HCT116 (cell line): ENCODE measurements around the gene FRRS1L. TPM values are rescaled to one million over a fixed set of nuclear protein-coding genes. Genes with fewer than 3 reads are reported as not detected.

ENCODE experiments used
- ATAC-seq: fragments of 200-7000 bp; cut with Tn5 transposase; 2 replicates; pipeline ENCODE4 v1.9.1; 2020; ENCODE audit warnings: mild to moderate bottlenecking, moderate library complexity
- BruUV-seq: library from RNA; stranded (reverse); fragments of 400-500 nt; replicated peaks from 2 replicates; lab custom pipeline; 2021; lab: Mats Ljungman, UMichigan
- CTCF ChIA-PET: fragments of 300-600 bp; sonication (Branson Sonifier 250); formaldehyde crosslinking; loops from one replicate; lab custom pipeline; 2021; ENCODE audit warnings: antibody characterized with exemption; lab: Charles Lee
- POLR2A ChIA-PET: fragments of 300-600, 350-600 bp; sonication (Branson Sonifier 250); formaldehyde crosslinking; loops from one replicate; lab custom pipeline; 2021; ENCODE audit warnings: antibody characterized with exemption; lab: Charles Lee
- RAD21 ChIA-PET, 2 experiments: fragments of 300-600 bp; sonication (Branson Sonifier 250); formaldehyde crosslinking; loops; one replicate each; lab custom pipeline; 2023; ENCODE audit warnings: low total read pairs in 2 of 2; ENCODE audit not compliant: uncharacterized antibody in 2 of 2, unreplicated experiment in 2 of 2, low non-redundant PET in 1 of 2; lab: Charles Lee
- DNase-seq: peaks from one replicate; pipeline ENCODE4 v3.0.0-alpha.2; 2010; ENCODE audit warnings: low read depth, low spot score
- H2AFZ ChIP-seq: fragments of 200-600 bp; shearing (Covaris generic), sonication (generic); 2 replicates; pipeline ENCODE4 v1.6.1; 2017; ENCODE audit warnings: low read depth, mixed run types, mixed read lengths, antibody characterized with exemption, low read length; ENCODE audit not compliant: poor library complexity, severe bottlenecking
- H3K27ac ChIP-seq: 2 replicates; pipeline ENCODE4 v1.5.1; 2012; ENCODE audit warnings: low read depth, low read length
- H3K27me3 ChIP-seq: fragments of 200-600 bp; sonication (generic); 2 replicates; pipeline ENCODE4 v1.6.1; 2016; ENCODE audit warnings: mixed run types, low read length, mixed read lengths; ENCODE audit not compliant: insufficient read depth
- H3K36me3 ChIP-seq, 2 experiments: fragments of 200-500 bp in 1 of 2; fragments of 200-600 bp in 1 of 2; sonication (Bioruptor generic) in 1 of 2; sonication (generic) in 1 of 2; 2 replicates each; pipeline versions ENCODE4 v1.5.1 to v1.6.1; 2014 to 2016; ENCODE audit warnings: low read length in 2 of 2, inconsistent platforms in 1 of 2, mixed read lengths in 1 of 2, mixed run types in 1 of 2; ENCODE audit not compliant: insufficient read depth in 2 of 2, control insufficient read depth in 1 of 2
- H3K4me1 ChIP-seq, 2 experiments: fragments of 200-600 bp in 1 of 2; sonication (generic) in 1 of 2; 2 replicates each; pipeline versions ENCODE4 v1.5.1 to v1.6.1; 2012 to 2017; ENCODE audit warnings: low read length in 2 of 2, inconsistent platforms in 1 of 2, mild to moderate bottlenecking in 1 of 2, mixed read lengths in 1 of 2, mixed run types in 1 of 2, moderate library complexity in 1 of 2; ENCODE audit not compliant: insufficient read depth in 2 of 2, control insufficient read depth in 1 of 2
- H3K4me2 ChIP-seq: fragments of 200-600 bp; sonication (generic); 2 replicates; pipeline ENCODE4 v1.6.1; 2017; ENCODE audit warnings: mixed run types, low read length, mixed read lengths
- H3K4me3 ChIP-seq, 2 experiments: fragments of 200-600 bp in 1 of 2; sonication (generic) in 1 of 2; replicated peaks in 1 of 2; 2 replicates each; pipeline ENCODE4 v1.5.1; 2011 to 2016; ENCODE audit warnings: low read length in 2 of 2, control low read depth in 1 of 2, low read depth in 1 of 2, mild to moderate bottlenecking in 1 of 2, mixed read lengths in 1 of 2, mixed run types in 1 of 2
- H3K79me2 ChIP-seq: fragments of 200-600 bp; sonication (generic); 2 replicates; pipeline ENCODE4 v1.6.1; 2017; ENCODE audit warnings: mild to moderate bottlenecking, mixed run types, low read length, moderate library complexity, mixed read lengths; ENCODE audit not compliant: insufficient read depth
- H3K9ac ChIP-seq: fragments of 200-600 bp; sonication (generic); 2 replicates; pipeline ENCODE4 v1.6.1; 2016; ENCODE audit warnings: low read length, mixed read lengths
- H3K9me2 ChIP-seq: fragments of 200-600 bp; sonication (generic), shearing (Covaris generic); 2 replicates; pipeline ENCODE4 v1.6.1; 2017; ENCODE audit warnings: mixed run types, mild to moderate bottlenecking, moderate library complexity; ENCODE audit not compliant: insufficient read depth
- H3K9me3 ChIP-seq, 2 experiments: fragments of 200-500 bp in 1 of 2; fragments of 200-600 bp in 1 of 2; sonication (Bioruptor generic) in 1 of 2; sonication (generic) in 1 of 2; 2 replicates each; pipeline ENCODE4 v1.6.1; 2014 to 2017; ENCODE audit warnings: low read length in 2 of 2, mixed read lengths in 2 of 2, inconsistent platforms in 1 of 2, low read depth in 1 of 2, mild to moderate bottlenecking in 1 of 2, mixed run types in 1 of 2, moderate library complexity in 1 of 2; ENCODE audit not compliant: control insufficient read depth in 1 of 2, insufficient read depth in 1 of 2
- H4K20me1 ChIP-seq: fragments of 200-600 bp; sonication (generic), shearing (Covaris generic); 2 replicates; pipeline ENCODE4 v1.6.1; 2017; ENCODE audit warnings: mixed run types, mild to moderate bottlenecking, moderate library complexity; ENCODE audit not compliant: insufficient read depth
- CTCF ChIP-seq, 3 experiments: fragments of 200-600 bp in 1 of 3; sonication (generic) in 1 of 3; IDR thresholded peaks in 2 of 3; conservative IDR thresholded peaks in 1 of 3; 2 replicates each; pipeline ENCODE4 v1.5.1; 2012 to 2017; ENCODE audit warnings: low read depth in 2 of 3, low read length in 2 of 3, antibody characterized with exemption in 1 of 3, borderline replicate concordance in 1 of 3, control low read depth in 1 of 3, mild to moderate bottlenecking in 1 of 3, mixed read lengths in 1 of 3, mixed run types in 1 of 3, moderate library complexity in 1 of 3; ENCODE audit not compliant: insufficient read depth in 1 of 3
- EZH2 ChIP-seq: fragments of 200-600 bp; sonication (generic); IDR thresholded peaks from 2 replicates; pipeline ENCODE4 v1.6.1; 2017; ENCODE audit warnings: antibody characterized with exemption, mixed run types
- MAX ChIP-seq: IDR thresholded peaks from 2 replicates; pipeline ENCODE4 v1.6.1; 2012
- POLR2A ChIP-seq: IDR thresholded peaks from 2 replicates; pipeline ENCODE4 v1.7.0; 2011; ENCODE audit warnings: borderline replicate concordance; ENCODE audit not compliant: insufficient read depth, insufficient read length; ENCODE audit errors: extremely low read depth
- RAD21 ChIP-seq: IDR thresholded peaks from 2 replicates; pipeline ENCODE4 v1.6.1; 2012; ENCODE audit warnings: low read depth, mild to moderate bottlenecking
- REST ChIP-seq: IDR thresholded peaks from 2 replicates; pipeline ENCODE4 v1.6.1; 2012; ENCODE audit warnings: low read depth
- TCF7L2 ChIP-seq: IDR thresholded peaks from 2 replicates; pipeline ENCODE4 v1.7.0; 2011; ENCODE audit warnings: borderline replicate concordance, inconsistent platforms; ENCODE audit not compliant: insufficient read depth, insufficient read length; ENCODE audit errors: extremely low read depth
- ZBTB33 ChIP-seq: IDR thresholded peaks from 2 replicates; pipeline ENCODE4 v1.6.1; 2011; ENCODE audit warnings: mild to moderate bottlenecking, low read length, moderate library complexity; ENCODE audit not compliant: insufficient replicate concordance; ENCODE audit errors: extremely low read depth
- ZFX ChIP-seq: fragments of 450-650 bp; IDR thresholded peaks from 2 replicates; pipeline ENCODE4 v1.6.1; 2017
- intact Hi-C: fragments of 100-400 bp; cut with micrococcal nuclease; formaldehyde crosslinking; loops from 2 replicates; pipeline ENCODE4 v1.10.0; 2022
- total RNA-seq: library from RNA; stranded (reverse); gene quantifications from one replicate; pipeline ENCODE4 v1.2.1, GENCODE V29; 2021; ENCODE audit not compliant: unreplicated experiment

FRRS1L gene
- total RNA-seq, 1 experiment from 2014 or later, result not detected

- CTCF ChIA-PET, result interaction anchor here (0.7 to 1.1 kb wide), 3 partner anchors 16 to 246 kb away, joined by 3 to 5 read pairs (median 3); no protein-coding TSS in a partner anchor
- Histone ChIP-seq H3K4me3 (no peak overlapping the region), H4K20me1 (no peaks in the 10 kb centered on the region), H3K27me3 (no peaks in the 10 kb centered on the region), H3K27ac (no peak overlapping the region)
- BruUV-seq, result no TSS peak
- RAD21 ChIA-PET, result no interaction called here
- intact Hi-C loops, result loop anchor here (2.0 kb wide), 1 partner anchor 117 kb away; no protein-coding TSS in a partner anchor
- TF ChIP-seq RAD21, result no peak
- no peak for TF ChIP-seq ZBTB33
- TF ChIP-seq CTCF (IDR thresholded peaks at IDR 0.05 in 2 of 3, conservative IDR thresholded peaks at IDR 0.05 in 1 of 3; ENCODE audit: borderline replicate concordance in 1 of 3, insufficient read depth in 1 of 3, low read depth in 2 of 3, low read length in 2 of 3), result no peak
- no peak for TF ChIP-seq ZFX
- TF ChIP-seq EZH2, result no peak
- TF ChIP-seq REST, result no peak
- TF ChIP-seq TCF7L2, result no peak
- no peak for TF ChIP-seq MAX
- no peak for TF ChIP-seq POLR2A
- TF ChIP-seq, all 23 proteins: peak for 0
- Histone ChIP-seq H3K36me3 (no peaks in the 10 kb centered on the region), H3K9me3 (no peaks in the 10 kb centered on the region), H3K4me2 (no peak overlapping the region), H3K79me2 (no peaks in the 10 kb centered on the region), H3K9me2 (no peaks in the 10 kb centered on the region), H3K9ac (no peak overlapping the region), H2AFZ (no peak overlapping the region), H3K4me1 (peaks cover 0 to 3% of the 10 kb centered on the region in 2 experiments; a peak in 1 of 4 replicates)
- no peak for ATAC-seq
- no peak for DNase-seq
- POLR2A ChIA-PET, result no interaction called here
Observed at GRCh38 chr9:109199676-109200075, 32.6 kb upstream of the FRRS1L start.
